Left lung (tissue), 10 donors: ENCODE measurements around the gene CHMP2B. TPM values are rescaled to one million over a fixed set of nuclear protein-coding genes. Genes with fewer than 3 reads are reported as not detected.

ENCODE experiments used
- ATAC-seq: fragments of 200-7000 bp; cut with Tn5 transposase; one replicate; pipeline ENCODE4 v1.9.1; 2020; ENCODE audit warnings: moderate library complexity
- DNase-seq, 4 donors: peaks; one replicate each; pipeline ENCODE4 v3.0.0-alpha.2; 2013 to 2020
- H3K27ac ChIP-seq, 2 donors: fragments of 200-600 bp; sonication (generic) in 1 of 2; one replicate each; pipeline versions ENCODE4 v1.5.0 to v1.8.0; 2020 to 2021
- H3K27me3 ChIP-seq, 2 donors: fragments of 200-600 bp; sonication (generic) in 1 of 2; one replicate each; pipeline versions ENCODE4 v1.5.0 to v1.8.0; 2020 to 2021
- H3K36me3 ChIP-seq, 2 donors: fragments of 200-600 bp; sonication (generic) in 1 of 2; one replicate each; pipeline versions ENCODE4 v1.5.0 to v1.8.0; 2020 to 2021
- H3K4me1 ChIP-seq, 2 donors: fragments of 200-600 bp; one replicate each; pipeline ENCODE4 v1.8.0; 2021
- H3K4me3 ChIP-seq, 2 donors: fragments of 200-600 bp; sonication (generic) in 1 of 2; one replicate each; pipeline versions ENCODE4 v1.5.0 to v1.8.0; 2020 to 2021; ENCODE audit warnings: mild to moderate bottlenecking in 1 of 2
- H3K9me3 ChIP-seq, 2 donors: fragments of 200-600 bp; sonication (generic) in 1 of 2; one replicate each; pipeline versions ENCODE4 v1.5.0 to v1.8.0; 2020 to 2021
- CTCF ChIP-seq, 2 donors: fragments of 200-600 bp; sonication (generic) in 1 of 2; IDR thresholded peaks; one replicate each; pipeline versions ENCODE4 v1.5.0 to v1.8.0; 2021; ENCODE audit warnings: antibody characterized with exemption in 2 of 2
- intact Hi-C, 2 donors: fragments of 100-400 bp; cut with DNase I; formaldehyde crosslinking; loops; one replicate each; pipeline versions ENCODE4 v1.11.2 to v1.14.2; 2022
- polyA plus RNA-seq, 6 donors: library from polyadenylated mRNA; unstranded; fragments of 120-200 nt; gene quantifications; one replicate each; pipeline ENCODE4 v1.2.1, GENCODE V29; 2013; ENCODE audit not compliant: insufficient read length in 6 of 6
- total RNA-seq, 2 donors: library from RNA; stranded (reverse); fragmentation: NEBNext Ultra II Directional; extraction: Animal tissue kit (Norgen Biotek cat#: 25700); gene quantifications; one replicate each; pipeline ENCODE4 v1.2.1, GENCODE V29; 2021
- donor health status: DM: no; HTN: yes; CAD: no.
- donor health status: DM: no; HTN: no; CAD: no.

The CHMP2B gene
- total and polyA plus RNA-seq, 8 donors: 39.3 to 50.1 (median 47.6) TPM

GRCh38 chr3:87269723-87270122 is 42.6 kb downstream of the CHMP2B start:
- H3K4me1 ChIP-seq: peaks cover 0 to 6% of the 10 kb centered on the region in 2 donors
- no peaks in the 10 kb centered on the region for H3K36me3 ChIP-seq
- ATAC-seq (no peak), DNase-seq (no peak)
- no peak overlapping the region for H3K27ac ChIP-seq
- no peaks in the 10 kb centered on the region for H3K9me3 ChIP-seq
- no peak overlapping the region for H3K4me3 ChIP-seq
- intact Hi-C loops: no loop called here
- no peak for TF ChIP-seq CTCF (IDR thresholded peaks at IDR 0.05)
- H3K27me3 ChIP-seq: no peaks in the 10 kb centered on the region

GRCh38 chr3:87270908-87271700 is 44.0 kb downstream of the CHMP2B start:
- Histone ChIP-seq H3K27ac (peak overlapping the region in 1 of 2 donors; percentile 70), H3K4me3 (no peak overlapping the region), H3K4me1 (peaks cover 0 to 6% of the 10 kb centered on the region in 2 donors), H3K9me3 (no peaks in the 10 kb centered on the region), H3K27me3 (peaks cover 0 to 3% of the 10 kb centered on the region in 2 donors), H3K36me3 (no peaks in the 10 kb centered on the region)
- ATAC-seq (no peak), DNase-seq (no peak)
- intact Hi-C loops: no loop called here
- no peak for TF ChIP-seq CTCF (IDR thresholded peaks at IDR 0.05)

DNA sequence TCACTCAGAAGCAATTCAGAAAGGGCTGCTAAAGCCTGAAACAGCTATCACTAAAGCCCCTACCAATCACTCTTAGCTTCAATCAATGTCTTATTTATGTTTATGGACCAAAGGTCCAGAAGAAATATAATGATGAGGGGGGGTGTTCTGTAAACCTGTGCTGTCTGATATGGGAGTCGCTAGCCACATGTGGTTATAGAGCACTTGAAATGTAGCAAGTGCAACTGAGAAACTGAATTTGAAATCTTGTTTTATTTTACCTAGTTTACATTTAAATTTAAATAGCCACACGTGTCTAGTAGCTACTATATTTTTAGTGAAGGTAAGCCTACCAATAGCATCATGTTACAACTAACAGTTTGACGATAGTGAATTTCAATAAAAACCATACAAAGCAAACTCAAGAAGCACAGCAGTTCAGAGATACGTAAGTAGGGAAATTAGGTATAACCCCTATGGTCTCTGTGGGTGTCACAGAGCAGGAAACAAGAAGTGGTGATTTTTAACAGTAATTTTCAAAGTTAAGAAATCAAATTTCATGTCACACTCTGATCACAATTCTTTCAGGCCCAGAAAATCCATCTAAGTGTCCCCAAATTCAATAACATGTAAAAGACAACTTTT is 45.7 kb downstream of the CHMP2B start:
- Histone ChIP-seq H3K4me1 (peaks cover 0 to 6% of the 10 kb centered on the region in 2 donors), H3K27ac (no peak overlapping the region), H3K4me3 (no peak overlapping the region), H3K27me3 (peaks cover 0 to 3% of the 10 kb centered on the region in 2 donors), H3K36me3 (no peaks in the 10 kb centered on the region), H3K9me3 (no peaks in the 10 kb centered on the region)
- TF ChIP-seq CTCF (IDR thresholded peaks at IDR 0.05): no peak
- ATAC-seq (no peak), DNase-seq (no peak)
- intact Hi-C loops: no loop called here

- Histone ChIP-seq H3K27me3 (peaks cover 0 to 3% of the 10 kb centered on the region in 2 donors), H3K36me3 (no peaks in the 10 kb centered on the region), H3K27ac (no peak within 1 kb of the TSS), H3K4me3 (no peak within 1 kb of the TSS), H3K4me1 (peaks cover 0 to 2% of the 10 kb centered on the region in 2 donors), H3K9me3 (no peaks in the 10 kb centered on the region)
- TF ChIP-seq CTCF (IDR thresholded peaks at IDR 0.05): no peak
- DNase-seq (no peak), ATAC-seq (no peak)
- intact Hi-C loops: no loop called here
These were observed 49.4 kb downstream of the CHMP2B start, which contains the start of gene POU1F1 for GRCh38 chr3:87276484-87276883. POU1F1 (minus strand) TSS chr3:87276584; CDS start chr3:87276462, 122 bp downstream.

DNA sequence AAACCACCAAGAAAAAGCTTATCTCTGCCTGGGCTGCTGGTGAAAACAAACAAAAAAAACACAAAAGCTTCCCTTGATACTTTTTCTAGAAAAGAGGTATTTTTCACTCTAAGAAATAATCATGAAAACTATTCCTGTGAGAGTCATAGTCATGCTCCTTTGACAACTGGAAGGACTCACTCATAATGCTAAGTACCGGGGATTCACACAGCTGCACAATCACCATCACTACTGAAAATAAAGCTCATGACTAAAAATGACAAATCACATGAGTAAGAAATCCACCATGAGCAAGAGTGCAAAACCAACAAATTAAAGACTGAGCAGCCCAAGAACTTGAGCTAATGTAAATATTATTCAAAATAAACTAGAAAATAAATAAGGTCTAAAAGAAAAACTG is 59.9 kb downstream of the CHMP2B start:
- Histone ChIP-seq H3K9me3 (no peaks in the 10 kb centered on the region), H3K4me1 (no peaks in the 10 kb centered on the region), H3K4me3 (no peak overlapping the region), H3K36me3 (no peaks in the 10 kb centered on the region), H3K27me3 (no peaks in the 10 kb centered on the region), H3K27ac (no peak overlapping the region)
- ATAC-seq: no peak
- intact Hi-C loops: no loop called here
- no peak for DNase-seq
- TF ChIP-seq CTCF (IDR thresholded peaks at IDR 0.05): no peak
